H9 (cell line): Measurements from ENCODE around the gene TRAPPC2B. TPM values are rescaled to one million over a fixed set of nuclear protein-coding genes. Genes with fewer than 3 reads are reported as not detected.
A peak's percentile ranks its signal among the peaks of the same experiment; 100 is the strongest.

Source experiments
- DNase-seq: peaks from one replicate; pipeline ENCODE4 v3.0.0-alpha.2; 2017
- H2AFZ ChIP-seq: one replicate; pipeline ENCODE4 v1.6.1; 2013; ENCODE audit warnings: mild to moderate bottlenecking, low read length, control low read depth, moderate library complexity
- H2AK5ac ChIP-seq: 2 replicates; pipeline ENCODE4 v1.6.1; 2013; ENCODE audit warnings: low read length, control low read depth, mixed read lengths; ENCODE audit not compliant: insufficient read length
- H2BK120ac ChIP-seq: one replicate; pipeline ENCODE4 v1.6.1; 2013; ENCODE audit warnings: low read depth, mild to moderate bottlenecking, low read length, control low read depth, inconsistent platforms; ENCODE audit not compliant: poor library complexity, severe bottlenecking
- H2BK12ac ChIP-seq: 2 replicates; pipeline ENCODE4 v1.6.1; 2013; ENCODE audit warnings: low read length, control low read depth, mixed read lengths, low read depth; ENCODE audit not compliant: insufficient read length
- H2BK15ac ChIP-seq: 2 replicates; pipeline ENCODE4 v1.6.1; 2013; ENCODE audit warnings: low read depth, low read length, control low read depth
- H2BK20ac ChIP-seq: one replicate; pipeline ENCODE4 v1.6.1; 2013; ENCODE audit warnings: low read depth, mild to moderate bottlenecking, low read length, control low read depth, inconsistent platforms; ENCODE audit not compliant: poor library complexity, severe bottlenecking
- H2BK5ac ChIP-seq: 2 replicates; pipeline ENCODE4 v1.6.1; 2013; ENCODE audit warnings: low read length, control low read depth, mixed read lengths; ENCODE audit not compliant: insufficient read length
- H3K14ac ChIP-seq: 2 replicates; pipeline ENCODE4 v1.6.1; 2013; ENCODE audit warnings: low read length, control low read depth; ENCODE audit not compliant: insufficient read depth
- H3K18ac ChIP-seq: 2 replicates; pipeline ENCODE4 v1.6.1; 2013; ENCODE audit warnings: low read depth, mild to moderate bottlenecking, mixed read lengths, low read length, control low read depth; ENCODE audit not compliant: insufficient read length
- H3K23ac ChIP-seq: 2 replicates; pipeline ENCODE4 v1.6.1; 2013; ENCODE audit warnings: low read length, control low read depth, mixed read lengths, low read depth; ENCODE audit not compliant: insufficient read length
- H3K23me2 ChIP-seq: 2 replicates; pipeline ENCODE4 v1.6.1; 2013; ENCODE audit warnings: low read depth, mild to moderate bottlenecking, mixed read lengths, low read length, control low read depth; ENCODE audit not compliant: insufficient read length, poor library complexity, severe bottlenecking
- H3K27ac ChIP-seq: 2 replicates; pipeline ENCODE4 v1.5.1; 2013; ENCODE audit warnings: low read length, control low read depth, mixed read lengths, low read depth; ENCODE audit not compliant: insufficient read length
- H3K27me3 ChIP-seq: 2 replicates; pipeline ENCODE4 v1.6.1; 2013; ENCODE audit warnings: low read length, control low read depth, inconsistent platforms; ENCODE audit not compliant: insufficient read depth
- H3K4ac ChIP-seq: 2 replicates; pipeline ENCODE4 v1.6.1; 2013; ENCODE audit warnings: low read depth, mild to moderate bottlenecking, control low read depth, inconsistent platforms, low read length, moderate library complexity
- H3K4me1 ChIP-seq: 2 replicates; pipeline ENCODE4 v1.6.1; 2013; ENCODE audit warnings: low read length, control low read depth, inconsistent platforms; ENCODE audit not compliant: insufficient read depth
- H3K4me2 ChIP-seq: 2 replicates; pipeline ENCODE4 v1.6.1; 2013; ENCODE audit warnings: low read length, control low read depth, mixed read lengths; ENCODE audit not compliant: insufficient read length, insufficient read depth
- H3K56ac ChIP-seq: 2 replicates; pipeline ENCODE4 v1.6.1; 2013; ENCODE audit warnings: low read depth, mild to moderate bottlenecking, mixed read lengths, low read length, control low read depth; ENCODE audit not compliant: insufficient read length
- H3K79me1 ChIP-seq: 2 replicates; pipeline ENCODE4 v1.6.1; 2013; ENCODE audit warnings: low read depth, mild to moderate bottlenecking, moderate library complexity, low read length, control low read depth, inconsistent platforms; ENCODE audit not compliant: insufficient read depth, poor library complexity, severe bottlenecking
- H3K79me2 ChIP-seq: 2 replicates; pipeline ENCODE4 v1.6.1; 2013; ENCODE audit warnings: low read length, control low read depth, inconsistent platforms; ENCODE audit not compliant: insufficient read depth
- H3K9ac ChIP-seq: 2 replicates; pipeline ENCODE4 v1.6.1; 2013; ENCODE audit warnings: low read length, control low read depth, mixed read lengths; ENCODE audit not compliant: insufficient read length; ENCODE audit errors: extremely low read depth
- H3K9me3 ChIP-seq: one replicate; pipeline ENCODE4 v1.6.1; 2013; ENCODE audit warnings: low read depth, low read length, inconsistent platforms; ENCODE audit not compliant: control insufficient read depth
- H3T11ph ChIP-seq: one replicate; pipeline ENCODE4 v1.6.1; 2013; ENCODE audit warnings: mild to moderate bottlenecking, low read length, control low read depth, inconsistent platforms
- H4K20me1 ChIP-seq: one replicate; pipeline ENCODE4 v1.6.1; 2013; ENCODE audit not compliant: control insufficient read depth, insufficient read length, insufficient read depth
- H4K5ac ChIP-seq: 2 replicates; pipeline ENCODE4 v1.6.1; 2013; ENCODE audit warnings: low read depth, mild to moderate bottlenecking, mixed read lengths, low read length, control low read depth; ENCODE audit not compliant: insufficient read length
- H4K8ac ChIP-seq: replicated peaks from 2 replicates; pipeline ENCODE4 v1.6.1; 2013; ENCODE audit warnings: low read length, control low read depth, mixed read lengths, low read depth; ENCODE audit not compliant: insufficient read length
- H4K91ac ChIP-seq: 2 replicates; pipeline ENCODE4 v1.6.1; 2013; ENCODE audit warnings: low read depth, mild to moderate bottlenecking, moderate library complexity, mixed read lengths, low read length, control low read depth; ENCODE audit not compliant: insufficient read length
- H3K27ac Mint-ChIP-seq, 3 experiments: 2 replicates in 2 of 3; 3 replicates in 1 of 3; pipeline ENCODE4 v1.8.0; 2020 to 2021; ENCODE audit warnings: mixed read lengths in 3 of 3, mild to moderate bottlenecking in 1 of 3, moderate library complexity in 1 of 3
- H3K27me3 Mint-ChIP-seq: 2 replicates; pipeline ENCODE4 v1.8.0; 2021; ENCODE audit warnings: low read depth, mild to moderate bottlenecking, moderate library complexity, mixed read lengths
- H3K36me3 Mint-ChIP-seq, 3 experiments: 2 replicates in 2 of 3; 3 replicates in 1 of 3; pipeline ENCODE4 v1.8.0; 2020 to 2021; ENCODE audit warnings: low read depth in 3 of 3, mixed read lengths in 3 of 3; ENCODE audit not compliant: insufficient read depth in 1 of 3
- H3K4me1 Mint-ChIP-seq, 2 experiments: 2 replicates each; pipeline ENCODE4 v1.8.0; 2020; ENCODE audit warnings: mixed read lengths in 2 of 2
- H3K4me3 Mint-ChIP-seq, 2 experiments: 2 replicates in 1 of 2; 3 replicates in 1 of 2; pipeline ENCODE4 v1.8.0; 2020 to 2021; ENCODE audit warnings: mild to moderate bottlenecking in 2 of 2, mixed read lengths in 2 of 2, moderate library complexity in 1 of 2
- H3K9me3 Mint-ChIP-seq, 2 experiments: 2 replicates in 1 of 2; 3 replicates in 1 of 2; pipeline ENCODE4 v1.8.0; 2020; ENCODE audit warnings: mild to moderate bottlenecking in 2 of 2, mixed read lengths in 2 of 2, moderate library complexity in 1 of 2
- WGBS: extraction: QIAGEN DNeasy Blood & Tissue Kit; methylation state at CpG from one replicate; pipeline ENCODE4 v1.1.7; 2013; ENCODE audit warnings: missing lambda C conversion rate, low lambda C conversion rate, mixed read lengths; ENCODE audit not compliant: insufficient read length; ENCODE audit errors: extremely low coverage; 5-methylcytosine and 5-hydroxymethylcytosine counted together
- total RNA-seq: library from RNA; stranded (reverse); gene quantifications from 2 replicates; pipeline ENCODE4 v1.2.1, GENCODE V29; 2021
- TF ChIP-seq, protein P1 (sequence below): fragments of 200-600 bp; sonication (generic); conservative IDR thresholded peaks from 3 replicates; pipeline ENCODE4 v1.8.0; 2021; ENCODE audit warnings: antibody characterized with exemption, mild to moderate bottlenecking

Gene TRAPPC2B
- total RNA-seq, 1 experiment from 2014 or later: 12.4 TPM

DNA sequence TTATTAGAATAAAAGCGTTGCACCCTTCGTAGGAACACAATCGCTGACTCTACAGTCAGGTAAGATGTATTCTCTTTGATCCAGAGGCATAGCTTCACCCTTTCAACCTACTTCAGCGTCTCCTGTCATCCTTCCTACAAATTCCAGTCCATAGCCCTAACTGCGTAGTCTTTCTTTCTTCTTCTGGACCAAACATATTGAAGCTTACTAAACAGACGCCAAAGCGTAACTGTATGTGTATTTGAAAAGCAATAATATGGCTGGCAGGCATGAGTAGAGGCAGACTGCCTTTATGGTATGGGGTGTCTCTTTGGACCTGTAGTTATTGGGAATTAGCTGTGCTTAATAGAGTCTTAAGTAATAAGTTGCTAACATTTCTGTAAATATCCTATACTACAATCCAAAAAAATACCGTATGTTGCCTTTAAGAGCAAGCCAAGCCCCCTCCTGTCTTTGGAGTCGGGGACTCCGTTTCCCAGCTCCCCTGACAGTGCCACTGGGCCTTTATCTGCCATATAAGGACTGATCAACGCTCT lies 25.9 kb downstream of the TRAPPC2B start:
- H3K27me3 Mint-ChIP-seq: peaks cover 16% of the 10 kb centered on the region
- no peaks in the 10 kb centered on the region for H4K20me1 ChIP-seq
- peaks cover 10% of the 10 kb centered on the region; the same call in 1 of the 2 replicates for H3K79me2 ChIP-seq
- H3K9me3 ChIP-seq: no peaks in the 10 kb centered on the region
- no peak overlapping the region for H2BK15ac ChIP-seq
- H3K4me3 Mint-ChIP-seq: peak overlapping the region; percentile 92 to 96
- no peak overlapping the region for H2BK120ac ChIP-seq
- H3K14ac ChIP-seq: no peak overlapping the region
- DNase-seq: no peak
- H3K18ac ChIP-seq: no peak overlapping the region
- TF ChIP-seq, protein P1, sequence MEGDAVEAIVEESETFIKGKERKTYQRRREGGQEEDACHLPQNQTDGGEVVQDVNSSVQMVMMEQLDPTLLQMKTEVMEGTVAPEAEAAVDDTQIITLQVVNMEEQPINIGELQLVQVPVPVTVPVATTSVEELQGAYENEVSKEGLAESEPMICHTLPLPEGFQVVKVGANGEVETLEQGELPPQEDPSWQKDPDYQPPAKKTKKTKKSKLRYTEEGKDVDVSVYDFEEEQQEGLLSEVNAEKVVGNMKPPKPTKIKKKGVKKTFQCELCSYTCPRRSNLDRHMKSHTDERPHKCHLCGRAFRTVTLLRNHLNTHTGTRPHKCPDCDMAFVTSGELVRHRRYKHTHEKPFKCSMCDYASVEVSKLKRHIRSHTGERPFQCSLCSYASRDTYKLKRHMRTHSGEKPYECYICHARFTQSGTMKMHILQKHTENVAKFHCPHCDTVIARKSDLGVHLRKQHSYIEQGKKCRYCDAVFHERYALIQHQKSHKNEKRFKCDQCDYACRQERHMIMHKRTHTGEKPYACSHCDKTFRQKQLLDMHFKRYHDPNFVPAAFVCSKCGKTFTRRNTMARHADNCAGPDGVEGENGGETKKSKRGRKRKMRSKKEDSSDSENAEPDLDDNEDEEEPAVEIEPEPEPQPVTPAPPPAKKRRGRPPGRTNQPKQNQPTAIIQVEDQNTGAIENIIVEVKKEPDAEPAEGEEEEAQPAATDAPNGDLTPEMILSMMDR: no peak
- WGBS: no CpG with 5 or more reads among the region's 11 CpGs
- no peak overlapping the region for H3K4ac ChIP-seq
- no peak overlapping the region for H2BK12ac ChIP-seq
- H3T11ph ChIP-seq: no peak overlapping the region
- no peak overlapping the region for H4K91ac ChIP-seq
- H3K27ac Mint-ChIP-seq: peak overlapping the region in 1 of 3 experiments; percentile 22; a peak in 1 of 7 replicates
- peak overlapping the region; percentile 32 for H3K4me2 ChIP-seq
- no peak overlapping the region for H3K27ac ChIP-seq
- peaks cover 13% of the 10 kb centered on the region in 2 experiments for H3K4me1 Mint-ChIP-seq
- no peak overlapping the region for H3K23ac ChIP-seq
- peaks cover 6% of the 10 kb centered on the region for H3K23me2 ChIP-seq
- H3K79me1 ChIP-seq: no peaks in the 10 kb centered on the region
- no peak overlapping the region for H3K56ac ChIP-seq
- no peak overlapping the region for H3K9ac ChIP-seq
- no peak overlapping the region for H4K5ac ChIP-seq
- H3K36me3 Mint-ChIP-seq: peaks cover 0 to 1% (median 0%) of the 10 kb centered on the region in 3 experiments; a peak in 1 of 7 replicates
- no peak overlapping the region for H2BK20ac ChIP-seq
- H3K9me3 Mint-ChIP-seq: no peaks in the 10 kb centered on the region
- no peak overlapping the region for H2BK5ac ChIP-seq
- no peak overlapping the region for H4K8ac ChIP-seq
- H3K27me3 ChIP-seq: no peaks in the 10 kb centered on the region
- no peak overlapping the region for H2AK5ac ChIP-seq
- H2AFZ ChIP-seq: peak overlapping the region; percentile 52
- H3K4me1 ChIP-seq: no peaks in the 10 kb centered on the region
